NCI-H146 (cell line): ENCODE data around the gene RIOK3.
A peak's percentile ranks its signal among the peaks of the same experiment; 100 is the strongest.
"Not testable (repeated sequence)": the region's sequence is repeated elsewhere in the genome, so short reads cannot be mapped to it uniquely, and the experiment has no call there.

Experiments
- DNase-seq: peaks from one replicate; lab custom pipeline; 2025; lab: John Stamatoyannopoulos, UW

Gene RIOK3

GRCh38 chr18:23495723-23496440 lies 42.8 kb downstream of the RIOK3 start:
- DNase-seq: peak; percentile 51

GRCh38 chr18:23498117-23498516 lies 45.0 kb downstream of the RIOK3 start:
- DNase-seq: no peak

GRCh38 chr18:23498877-23499276 lies 45.8 kb downstream of the RIOK3 start:
- DNase-seq: peak; percentile 81

- no peak for DNase-seq
Observed at GRCh38 chr18:23499291-23499781, 46.2 kb downstream of the RIOK3 start.

- no peak for DNase-seq
Observed at GRCh38 chr18:23501626-23502025, 48.5 kb downstream of the RIOK3 start.

- peak; percentile 58 for DNase-seq
Observed at GRCh38 chr18:23502516-23503037, 49.5 kb downstream of the RIOK3 start.

- DNase-seq: peak; percentile 98
Observed at GRCh38 chr18:23503038-23503962, 50.2 kb downstream of the RIOK3 start, which contains the start of gene RMC1. Gene RMC1 (plus strand): TSS chr18:23503511. CDS start chr18:23503619, 108 bp downstream.

- DNase-seq: peak; percentile 52
Observed at GRCh38 chr18:23503963-23504344, 50.9 kb downstream of the RIOK3 start.

- DNase-seq: no peak
Observed at GRCh38 chr18:23504720-23505119, 51.6 kb downstream of the RIOK3 start.

GRCh38 chr18:23506393-23506792 lies 53.3 kb downstream of the RIOK3 start:
- no peak for DNase-seq

- DNase-seq: not testable (repeated sequence)
Observed at GRCh38 chr18:23510923-23511322, 57.8 kb downstream of the RIOK3 start.

GRCh38 chr18:23512216-23512615 lies 59.1 kb downstream of the RIOK3 start:
- DNase-seq: not testable (repeated sequence)

- no peak for DNase-seq
Observed at GRCh38 chr18:23512641-23513040, 59.6 kb downstream of the RIOK3 start.

GRCh38 chr18:23515911-23516546 lies 62.9 kb downstream of the RIOK3 start:
- peak; percentile 85 for DNase-seq

- no peak for DNase-seq
Observed at GRCh38 chr18:23519734-23520133, 66.6 kb downstream of the RIOK3 start.

- DNase-seq: no peak
Observed at GRCh38 chr18:23521271-23521670, 68.2 kb downstream of the RIOK3 start.

- DNase-seq: no peak
Observed at GRCh38 chr18:23521907-23522306, 68.8 kb downstream of the RIOK3 start.

GRCh38 chr18:23523429-23524212 lies 70.5 kb downstream of the RIOK3 start:
- no peak for DNase-seq

GRCh38 chr18:23524213-23524707 lies 71.2 kb downstream of the RIOK3 start:
- DNase-seq: no peak

GRCh38 chr18:23526501-23527063 lies 73.5 kb downstream of the RIOK3 start:
- no peak for DNase-seq
